ENCODE measurements around the gene MAP1B.

Gene MAP1B

DNA sequence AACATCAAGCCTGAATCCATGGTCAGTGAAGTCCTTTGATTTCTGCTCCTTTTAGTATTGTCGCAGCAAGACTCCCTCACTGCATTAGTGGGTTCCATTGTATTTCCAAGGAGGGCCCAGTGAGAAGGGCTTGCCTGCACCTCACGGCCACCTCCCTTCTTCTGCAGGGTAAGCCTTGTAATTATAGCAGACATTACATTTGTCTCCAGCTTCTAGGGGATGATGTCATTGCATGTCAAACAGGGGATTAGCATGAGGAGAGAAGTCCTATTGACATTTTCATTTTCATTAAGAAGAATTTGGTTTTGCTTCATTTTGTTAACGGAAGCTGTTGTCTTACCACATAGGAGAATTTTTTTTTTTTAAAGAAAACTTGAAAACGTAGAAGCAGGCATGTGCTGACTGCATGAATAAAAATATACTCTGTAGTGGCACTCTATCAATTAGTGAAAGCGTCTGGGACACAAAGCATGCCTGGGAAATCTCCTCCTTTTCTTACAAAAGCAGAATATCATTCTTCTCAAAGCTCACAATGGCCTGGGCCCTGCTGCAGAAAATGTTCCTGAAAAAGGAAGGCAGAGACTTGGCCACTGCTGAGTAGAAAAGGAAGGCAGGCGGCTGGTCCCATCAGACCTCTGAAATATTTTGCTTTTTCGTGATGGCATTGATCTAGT is 27.1 kb downstream of the MAP1B start:
- no peak for DNase-seq

DNA sequence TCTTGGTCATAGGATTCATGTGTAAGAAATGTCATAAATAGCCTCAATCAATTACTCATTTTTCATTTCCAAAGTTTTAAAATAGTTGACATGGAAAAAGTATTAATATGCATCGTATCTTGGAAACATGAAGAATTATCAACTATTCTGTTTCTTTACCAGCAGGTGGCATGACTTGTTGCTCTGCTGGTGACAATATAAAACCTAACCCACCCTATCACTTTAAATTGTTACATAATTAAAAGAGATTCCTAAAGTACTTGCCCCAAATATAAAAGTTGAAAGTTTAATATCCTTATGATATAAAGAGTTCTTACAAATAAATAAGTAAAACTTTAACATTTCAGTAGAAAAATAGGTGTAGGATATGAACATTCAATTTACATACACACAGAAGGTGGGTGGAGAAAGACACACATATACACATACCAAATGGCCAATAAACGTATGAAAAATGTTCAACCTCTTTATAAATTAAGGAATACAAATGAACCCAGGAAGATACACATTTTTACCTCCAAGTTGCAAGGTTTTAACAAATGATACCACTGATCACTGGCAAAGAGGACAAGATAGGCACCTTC is 30.6 kb downstream of the MAP1B start:
- DNase-seq, result peak in 1 of 2 donors; percentile 32

DNA sequence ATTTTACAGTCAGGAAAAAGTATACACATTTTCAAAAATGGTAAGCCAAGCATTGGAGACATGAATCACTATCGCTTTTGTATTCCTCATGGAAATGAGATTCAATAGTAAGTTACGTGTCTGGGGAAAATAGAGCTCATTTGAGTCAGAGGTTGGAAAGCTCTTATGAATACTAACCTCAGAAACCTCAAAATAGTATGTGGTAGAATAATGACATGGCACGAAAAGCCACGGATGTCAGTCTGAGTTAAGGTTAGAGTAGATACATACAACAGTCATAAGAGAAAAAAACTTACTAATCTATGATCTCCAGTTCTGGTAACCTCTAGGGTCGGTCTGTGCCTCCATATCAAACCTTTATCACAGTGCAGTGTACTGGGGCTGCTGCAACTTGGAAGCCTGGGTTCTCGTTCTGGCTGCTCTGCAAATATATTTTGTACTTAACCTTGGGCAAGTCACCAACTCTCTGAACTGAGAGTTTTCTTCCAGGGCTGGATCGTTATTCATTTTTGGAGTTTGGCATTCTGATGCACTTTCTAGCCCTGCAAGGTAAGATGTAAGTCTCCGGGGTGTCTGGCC is 31.8 kb downstream of the MAP1B start:
- no peak for DNase-seq

DNA sequence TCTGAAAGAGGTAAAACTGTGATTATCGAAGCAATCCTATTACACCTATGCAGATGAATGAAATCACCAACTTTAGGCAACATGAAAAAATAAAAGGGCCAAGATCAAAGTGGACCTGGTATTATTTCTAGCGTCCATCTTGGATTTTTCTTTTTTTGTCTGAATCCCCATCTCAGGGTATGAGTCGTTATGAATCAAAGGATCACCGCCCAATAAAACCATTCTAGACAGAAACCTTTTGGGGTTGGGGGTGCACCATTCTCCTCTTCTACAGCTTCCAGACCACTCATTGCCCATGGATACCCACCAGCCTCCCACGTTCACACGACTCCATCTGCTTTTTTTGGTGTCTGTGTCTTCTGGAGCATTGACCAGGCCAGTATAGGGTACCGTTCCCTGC is 33.4 kb downstream of the MAP1B start:
- DNase-seq, result no peak

DNA sequence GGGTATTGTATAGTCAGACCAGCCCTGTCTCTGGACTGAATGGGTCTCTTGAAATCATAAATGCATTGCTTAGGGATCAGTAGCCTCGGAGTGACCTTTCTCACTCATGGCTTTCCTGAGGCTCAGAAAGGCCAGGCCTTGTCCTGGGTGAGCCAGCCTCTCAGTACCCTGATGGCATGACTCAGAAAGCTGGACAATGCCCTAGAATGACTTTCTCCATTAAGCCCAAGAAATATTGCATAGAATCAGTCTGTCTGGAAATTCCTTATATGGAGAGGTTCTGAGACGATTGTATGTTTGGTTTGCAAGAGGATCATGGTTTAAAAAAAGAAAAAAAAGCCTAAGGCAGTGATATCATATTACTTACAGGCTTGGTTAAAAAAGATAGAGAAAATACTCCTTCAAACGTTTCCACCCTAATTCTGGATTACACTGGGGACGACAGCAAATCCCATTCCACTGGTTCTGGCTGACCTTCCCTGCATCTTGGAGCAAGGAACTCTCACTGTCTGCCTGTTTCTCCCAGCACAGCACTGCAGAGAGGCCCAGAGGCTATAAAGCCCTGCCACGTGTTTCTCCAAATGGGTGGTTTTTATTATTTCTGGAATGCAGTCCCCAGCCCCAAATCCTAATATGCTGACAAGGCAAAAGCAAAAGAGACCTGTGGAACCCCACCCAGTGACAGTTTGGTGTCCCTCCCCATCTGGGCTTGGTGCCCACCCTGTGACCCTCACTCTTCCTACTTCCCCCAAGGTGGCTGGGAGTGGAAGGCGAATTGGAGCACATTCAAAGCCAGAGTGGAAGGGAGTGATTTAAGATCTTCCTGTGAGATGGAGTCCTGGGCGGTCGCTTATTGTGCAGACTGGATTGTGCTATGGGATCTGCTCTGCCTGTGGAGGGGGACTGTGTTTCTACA is 34.4 kb downstream of the MAP1B start:
- no peak for DNase-seq

DNA sequence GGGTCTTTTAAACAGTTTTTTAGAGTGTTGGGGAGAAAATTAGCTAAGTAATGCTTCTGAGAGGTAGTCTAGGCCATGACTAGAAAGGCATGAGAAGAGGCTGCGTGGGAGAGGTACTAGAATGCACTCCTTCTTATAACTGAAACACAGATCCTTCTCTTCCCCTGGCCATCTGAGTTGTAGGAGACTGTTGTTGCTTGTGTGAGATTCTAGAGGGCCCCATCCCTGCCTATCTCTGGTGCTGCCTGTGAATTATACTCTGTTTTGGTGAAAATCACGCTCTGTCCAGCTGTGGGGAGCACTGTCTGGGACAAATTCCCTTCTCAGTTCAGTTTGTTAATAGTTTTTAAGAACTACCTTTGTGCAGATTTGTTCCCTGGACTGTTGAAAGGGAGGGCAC is 37.5 kb downstream of the MAP1B start:
- DNase-seq, result no peak

DNA sequence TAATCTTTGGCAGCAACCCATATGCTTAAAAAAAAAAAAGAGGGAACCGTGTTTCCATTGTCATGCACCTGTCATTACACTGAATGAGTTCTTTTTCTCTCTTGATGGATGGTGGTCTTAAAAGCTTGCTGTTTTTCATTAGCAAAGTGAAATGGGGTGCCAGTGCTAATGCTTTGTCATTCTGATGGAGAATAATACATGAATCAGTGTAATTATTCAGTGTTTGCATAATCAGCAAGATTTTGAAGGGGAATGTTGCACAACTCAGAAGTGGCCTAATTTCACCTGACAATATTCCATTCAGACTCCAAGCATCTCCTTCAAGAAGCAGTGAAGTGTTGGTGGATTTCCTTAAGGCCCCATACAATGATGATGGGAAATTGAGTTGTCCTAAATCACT is 38.1 kb downstream of the MAP1B start:
- DNase-seq, result no peak

DNA sequence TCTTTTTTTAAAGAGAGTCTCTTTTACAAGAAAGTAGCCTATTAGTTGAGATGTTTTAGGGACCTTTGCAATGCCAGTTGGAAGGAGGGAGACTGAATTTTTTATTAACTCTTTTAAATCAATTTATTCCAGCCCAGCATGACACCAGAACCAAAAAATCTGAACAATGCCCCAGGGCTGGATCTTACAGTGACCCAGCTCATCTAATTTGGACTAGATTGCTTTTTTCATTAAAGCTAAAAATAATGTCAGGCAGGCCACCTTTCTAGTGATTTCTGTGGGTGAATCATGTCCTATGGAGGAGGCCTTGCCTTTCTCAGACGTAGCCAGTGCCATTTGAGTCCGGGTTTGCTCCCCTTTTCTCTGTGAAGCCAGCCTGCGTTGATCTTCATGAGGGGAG is 38.8 kb downstream of the MAP1B start:
- no peak for DNase-seq

DNA sequence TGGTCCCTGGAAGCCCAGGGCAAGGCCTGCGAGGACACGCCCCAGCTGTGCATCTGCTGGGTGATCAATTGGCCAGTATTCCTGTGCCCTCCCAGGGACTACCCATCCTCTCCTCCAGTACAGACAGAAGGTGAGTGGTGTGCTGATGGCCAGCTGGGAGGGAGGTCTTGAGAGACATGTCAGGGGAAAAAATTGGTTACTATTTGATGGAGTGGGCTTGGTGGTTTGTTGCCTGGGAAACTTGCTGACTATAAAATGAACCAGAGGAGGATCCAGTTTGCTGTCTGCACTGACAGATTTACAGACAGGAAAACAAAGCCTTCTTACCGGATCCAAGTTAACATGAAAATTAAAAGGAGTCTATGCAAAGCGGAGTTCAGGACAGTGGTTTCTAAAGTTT is 40.3 kb downstream of the MAP1B start:
- DNase-seq, result no peak

DNA sequence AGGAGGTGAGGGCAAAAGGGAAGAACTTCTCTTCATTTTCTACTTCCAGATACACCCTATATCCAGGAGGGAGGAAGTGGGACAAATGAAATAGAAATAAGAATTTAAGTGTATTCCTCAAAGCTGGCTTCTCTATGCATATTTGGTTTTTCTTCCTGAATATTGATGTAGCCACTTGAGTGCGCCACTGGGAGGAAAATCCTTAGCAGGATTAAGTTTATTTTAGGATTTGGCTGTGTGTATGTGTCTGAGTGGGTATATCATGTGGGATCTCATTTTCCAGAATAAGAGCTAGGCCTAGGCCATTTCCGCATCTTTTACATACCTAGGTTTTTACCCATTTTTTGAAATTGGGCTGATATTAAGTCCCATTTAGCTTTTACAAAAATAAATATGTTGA is 42.5 kb downstream of the MAP1B start:
- no peak for DNase-seq

DNA sequence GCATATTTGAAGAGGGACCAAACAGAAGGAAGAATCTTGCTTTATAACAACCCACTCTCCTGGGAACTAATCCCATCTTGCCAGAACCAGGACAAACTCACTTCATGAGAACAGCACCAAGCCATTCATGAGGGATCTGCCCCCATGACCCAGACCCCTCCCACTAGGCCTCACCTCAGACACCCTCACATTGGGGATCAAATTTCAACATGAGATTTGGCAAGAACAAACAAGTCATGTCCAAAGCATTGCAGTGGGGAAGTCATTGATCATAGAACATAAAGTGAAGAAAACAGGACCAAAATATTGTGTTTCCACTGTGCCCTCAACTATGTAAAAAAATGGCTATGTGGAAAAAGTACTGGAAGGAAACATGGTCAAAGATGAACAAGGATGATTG is 43.9 kb downstream of the MAP1B start:
- no peak for DNase-seq

DNA sequence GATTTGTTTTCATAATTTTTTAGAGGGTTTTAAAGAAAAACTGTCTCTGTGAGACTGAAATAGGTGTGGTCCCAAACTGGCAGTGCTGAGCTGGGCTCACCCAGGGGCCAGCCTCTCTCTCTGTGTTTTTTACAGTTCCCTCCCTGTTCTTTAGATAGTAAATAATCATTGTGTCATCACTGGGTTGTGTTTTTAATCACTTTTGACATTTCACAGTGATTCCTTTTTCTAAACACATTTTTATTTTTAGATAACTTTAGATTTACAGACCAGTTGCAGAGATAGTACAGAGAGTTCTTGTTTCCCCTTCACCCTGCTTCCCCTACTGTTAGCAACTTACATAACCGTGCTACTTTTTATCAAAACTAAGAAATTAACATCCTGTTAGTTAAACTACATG is 44.4 kb downstream of the MAP1B start:
- DNase-seq, result no peak

DNA sequence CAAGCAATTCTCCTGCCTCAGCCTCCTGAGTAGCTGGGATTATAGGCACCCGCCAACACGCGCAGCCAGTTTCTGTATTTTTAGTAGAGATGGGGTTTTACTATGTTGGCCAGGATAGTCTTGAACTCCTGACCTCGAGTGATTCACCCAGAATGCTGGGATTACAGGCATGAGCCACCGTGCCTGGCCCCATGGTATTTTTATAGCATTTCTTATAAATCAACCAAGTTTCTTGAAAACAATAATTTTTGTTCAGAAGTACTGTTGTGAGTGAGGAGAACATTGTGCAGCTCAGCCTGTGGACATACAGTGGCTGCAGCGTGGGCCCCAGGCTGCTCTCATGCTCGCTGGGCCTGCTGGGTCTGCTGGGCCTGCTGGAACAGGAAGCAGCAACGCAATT is 45.3 kb downstream of the MAP1B start:
- no peak for DNase-seq

DNA sequence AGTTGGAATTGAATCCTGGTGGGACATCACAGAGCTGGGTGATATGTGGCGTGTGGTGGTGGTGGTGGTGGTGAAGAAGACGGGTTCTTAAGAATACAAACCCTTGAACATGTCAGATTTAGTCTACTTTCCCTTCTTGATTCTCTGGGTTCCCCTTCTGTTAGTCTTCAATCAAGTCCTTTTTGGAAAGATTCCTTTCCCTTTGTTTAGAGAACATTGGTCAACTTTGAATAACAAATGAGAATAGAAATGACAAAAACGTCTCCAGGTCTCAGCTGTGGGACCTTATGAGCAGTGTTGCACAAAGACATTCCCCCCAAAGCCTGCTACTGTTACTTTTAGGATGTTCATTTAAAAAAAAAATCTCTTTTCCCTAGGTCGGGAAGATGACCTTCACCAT is 46.3 kb downstream of the MAP1B start:
- DNase-seq, result no peak

DNA sequence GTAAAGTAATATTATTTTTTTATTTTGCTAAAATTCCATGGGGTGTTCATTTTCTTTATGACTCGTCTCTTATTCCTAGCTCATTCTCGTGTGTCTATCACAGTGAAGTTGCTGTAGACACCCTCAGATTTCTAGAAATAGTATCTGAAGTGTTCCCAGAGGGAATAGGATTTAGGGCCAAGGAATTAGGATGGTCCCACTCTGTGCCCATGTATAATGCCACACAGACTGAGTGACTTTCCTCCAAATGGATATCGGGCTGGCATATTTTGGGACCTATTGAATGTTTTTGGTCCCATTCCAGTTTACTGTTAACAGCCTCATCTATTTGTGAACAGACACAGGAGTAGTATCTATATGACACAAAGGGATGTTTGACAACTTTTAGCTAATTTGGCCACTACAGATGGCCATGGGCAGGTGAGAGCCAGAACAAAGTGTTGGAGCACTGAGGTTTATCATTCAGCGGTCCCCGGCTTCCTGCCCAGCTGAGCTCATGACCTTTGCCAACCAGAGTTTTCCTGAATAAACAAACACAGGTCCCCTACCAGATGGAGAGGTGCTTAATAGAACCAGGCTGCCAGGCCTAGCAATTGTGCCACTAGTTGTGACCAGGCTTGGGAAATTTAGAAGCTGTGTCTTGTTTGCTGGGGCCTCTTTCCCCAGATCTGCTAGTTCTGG is 46.9 kb downstream of the MAP1B start:
- DNase-seq, result no peak

DNA sequence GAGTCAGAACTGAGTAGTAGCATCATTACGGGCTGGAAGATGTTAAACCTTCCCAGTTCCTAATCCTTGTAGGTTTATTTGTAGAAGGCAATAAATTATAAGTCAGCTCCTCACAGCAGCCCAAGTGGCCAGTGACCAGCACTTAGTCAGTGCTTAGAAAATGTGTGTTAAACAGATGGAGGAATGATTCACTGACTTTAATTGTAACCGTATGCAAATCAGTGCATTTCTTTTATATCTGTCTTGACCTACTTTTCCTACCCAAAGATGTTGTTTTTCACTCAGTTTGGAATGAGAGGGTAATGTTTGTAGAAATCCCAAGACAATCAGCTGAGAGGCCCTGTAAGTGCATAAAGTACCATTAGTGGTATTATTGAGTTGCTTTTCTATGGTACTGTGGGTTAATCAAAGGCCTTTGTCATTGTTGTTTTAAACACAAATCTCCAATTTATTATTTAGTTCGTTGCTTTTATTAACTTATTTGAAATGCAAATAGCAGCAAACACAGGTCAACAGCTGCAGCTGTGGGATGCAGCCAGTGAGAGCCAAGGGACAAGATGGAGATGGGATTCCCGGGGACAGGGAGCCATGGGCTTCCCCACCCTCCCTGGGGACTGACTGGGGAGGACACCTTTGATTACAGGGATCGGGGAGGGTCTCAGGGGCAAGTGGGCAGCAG is 49.8 kb downstream of the MAP1B start:
- DNase-seq, result no peak

DNA sequence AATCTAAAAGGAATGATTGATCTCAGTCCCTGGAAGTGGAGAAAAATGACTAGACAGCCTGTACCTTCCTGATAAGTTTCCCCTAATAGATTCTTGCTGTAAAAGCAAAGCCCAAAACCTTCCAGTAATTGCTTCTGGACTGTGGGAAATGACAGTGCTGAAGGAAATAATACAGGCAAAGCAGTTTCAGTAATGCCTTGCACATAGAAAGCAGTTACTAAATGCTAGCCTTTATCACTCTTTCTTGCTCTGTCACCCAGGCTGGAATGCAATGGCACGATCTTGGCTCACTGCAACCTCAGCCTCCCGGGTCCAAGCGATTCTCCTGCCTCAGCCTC is 50.3 kb downstream of the MAP1B start:
- no peak for DNase-seq

DNA sequence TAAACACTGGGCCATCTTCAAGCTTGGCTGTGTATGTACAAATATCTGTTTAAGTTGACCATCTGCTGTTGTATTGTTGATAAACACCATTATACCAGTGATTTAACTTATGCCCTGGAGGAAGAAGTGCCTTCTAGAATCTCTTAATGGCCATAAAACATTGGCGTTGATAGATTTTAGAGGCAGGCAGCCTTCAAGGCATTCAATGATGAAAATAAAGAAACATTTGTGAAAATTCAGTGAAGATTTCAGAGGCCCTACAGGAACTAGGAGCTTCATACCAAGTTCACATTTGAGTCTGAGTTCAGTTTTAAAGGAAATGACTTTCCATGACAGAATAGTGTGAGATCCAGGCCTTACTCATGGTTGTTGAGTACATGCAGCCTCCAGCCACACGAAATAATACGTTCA is 52.2 kb downstream of the MAP1B start:
- no peak for DNase-seq

DNA sequence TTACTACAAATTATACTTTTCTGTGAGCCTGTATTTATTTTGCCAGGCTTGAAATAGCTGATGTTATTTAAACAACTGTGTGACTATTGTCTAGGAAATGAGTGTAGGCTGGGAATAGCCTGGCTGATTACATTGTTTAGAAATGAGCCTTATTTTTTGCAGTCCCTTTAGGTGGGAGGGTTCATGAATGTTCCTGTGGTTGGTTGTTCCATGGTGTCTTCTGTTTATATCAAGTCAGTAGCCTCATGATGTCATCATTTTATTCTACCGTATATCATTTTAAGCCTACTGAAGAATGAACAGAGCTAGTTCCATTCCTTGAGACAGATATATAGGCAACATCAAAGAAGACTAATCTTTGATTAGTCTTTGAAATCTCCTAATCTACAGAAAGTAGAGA is 53.1 kb downstream of the MAP1B start:
- DNase-seq, result no peak

DNA sequence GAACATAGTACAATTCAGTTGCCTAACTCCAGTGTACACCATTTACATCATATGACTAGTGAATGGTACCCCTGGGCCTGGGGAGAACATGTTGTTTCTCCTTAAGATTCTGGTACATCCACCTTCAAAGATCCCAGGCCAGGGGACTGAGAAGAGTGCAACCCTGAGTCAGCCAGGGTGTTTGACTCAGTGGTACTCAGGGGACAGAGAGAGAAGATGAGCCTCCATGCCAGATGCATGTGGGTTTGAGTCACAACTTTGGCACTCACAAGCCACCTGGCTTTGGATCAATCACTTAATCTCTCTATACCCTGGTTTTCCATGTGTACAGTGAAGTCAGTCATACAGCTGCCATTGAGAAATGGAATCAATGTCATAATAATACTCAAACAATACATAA is 53.7 kb downstream of the MAP1B start:
- DNase-seq, result no peak

DNA sequence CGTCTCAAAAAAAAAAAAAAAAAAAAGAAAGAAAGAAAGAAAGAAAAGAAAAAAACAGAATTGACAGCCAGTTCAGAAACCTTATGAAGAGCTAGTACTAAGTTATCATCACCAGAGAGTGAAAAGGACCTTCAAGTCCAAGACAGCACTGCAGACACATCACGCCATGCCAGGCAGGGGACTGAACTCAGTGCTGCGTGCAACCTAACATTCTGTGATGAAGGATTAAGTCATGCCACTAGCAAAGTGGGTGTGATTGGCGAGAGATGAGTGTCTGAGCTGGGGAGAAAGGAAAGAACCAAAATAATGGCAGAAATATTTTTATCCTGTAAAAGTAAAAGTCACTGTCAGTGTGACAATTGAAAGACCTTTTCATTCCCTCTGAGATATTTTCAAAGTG is 54.7 kb downstream of the MAP1B start:
- DNase-seq, result no peak

DNA sequence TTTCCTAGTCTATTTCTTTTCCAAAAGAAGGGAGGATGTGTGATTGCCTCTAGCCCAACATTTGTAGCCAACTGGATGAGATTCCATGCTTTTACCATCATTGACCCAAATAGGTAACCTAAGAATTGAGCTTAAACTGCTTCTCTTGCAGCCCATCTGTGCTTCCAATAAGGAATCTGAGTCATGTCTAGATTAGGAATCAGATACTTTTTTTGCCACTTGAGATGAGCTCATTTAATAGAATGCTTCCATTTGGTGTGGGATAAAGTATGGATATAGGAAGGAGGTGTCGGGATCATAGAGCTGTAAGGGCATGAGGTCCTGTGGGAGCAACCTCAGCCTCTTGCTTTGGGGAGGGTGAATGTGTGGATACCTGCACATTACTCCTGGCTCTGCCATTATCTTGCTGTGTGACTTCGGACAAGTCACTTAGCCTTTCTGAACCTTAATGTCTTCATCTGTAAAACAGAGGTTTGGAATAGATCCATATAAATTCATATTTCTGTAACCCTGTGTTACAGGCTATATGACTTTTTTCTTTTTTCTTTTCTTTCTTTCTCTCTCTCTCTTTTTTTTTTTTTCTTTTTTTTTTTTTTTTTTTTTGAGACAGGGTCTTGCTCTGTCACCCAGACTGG is 56.2 kb downstream of the MAP1B start:
- DNase-seq, result no peak
